ENCODE data around the gene GPN2.

DNA sequence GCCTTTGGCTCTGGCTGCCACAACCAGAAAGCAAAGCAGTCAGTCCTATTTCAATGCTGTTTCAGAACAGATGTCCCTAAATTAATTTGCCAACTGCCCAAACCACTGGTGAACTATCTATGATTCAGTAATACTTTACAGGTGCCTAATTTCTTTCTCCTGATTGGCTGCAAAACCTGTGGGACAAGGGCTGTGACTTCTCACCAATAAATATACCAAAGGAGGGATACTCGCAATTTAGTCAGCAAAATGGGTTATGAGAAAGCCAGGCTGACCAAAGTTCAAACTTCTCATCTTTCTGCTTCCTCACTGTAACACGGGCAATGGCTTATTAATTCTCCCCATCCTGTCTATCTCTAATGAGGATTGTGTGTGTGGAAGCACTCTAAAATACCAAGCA, 12.8 kb downstream of the GPN2 start:
- TF ChIP-seq EZH2 (IDR thresholded peaks at IDR 0.05; ENCODE audit: low read length) (no peak), CTCF (optimal IDR thresholded peaks at IDR 0.05 in 1 of 3, IDR thresholded peaks at IDR 0.05 in 1 of 3, conservative IDR thresholded peaks at IDR 0.05 in 1 of 3; ENCODE audit: extremely low read depth in 1 of 3, insufficient read depth in 2 of 3, low read length in 3 of 3) (no peak)

Measured in keratinocyte (primary cell).